HS-5 (cell line): ENCODE measurements around the gene ARHGAP8.
"Not testable (repeated sequence)": the region's sequence is repeated elsewhere in the genome, so short reads cannot be mapped to it uniquely, and the experiment has no call there.

Experiments
- DNase-seq: peaks from one replicate; pipeline ENCODE4 v3.0.0-alpha.2; 2012; ENCODE audit warnings: low read depth

ARHGAP8 gene

GRCh38 chr22:44831885-44832284 lies 79.5 kb downstream of the ARHGAP8 start:
- no peak for DNase-seq

- DNase-seq = no peak
Measured at GRCh38 chr22:44834065-44834464, 81.7 kb downstream of the ARHGAP8 start.

- no peak for DNase-seq
Measured at GRCh38 chr22:44837481-44837880, 85.1 kb downstream of the ARHGAP8 start.

- DNase-seq = no peak
Measured at GRCh38 chr22:44838316-44839016, 86.1 kb downstream of the ARHGAP8 start.

- no peak for DNase-seq
Measured at GRCh38 chr22:44839061-44839460, 86.7 kb downstream of the ARHGAP8 start.

GRCh38 chr22:44839721-44840120 lies 87.3 kb downstream of the ARHGAP8 start:
- no peak for DNase-seq

GRCh38 chr22:44840611-44841322 lies 88.4 kb downstream of the ARHGAP8 start:
- DNase-seq = no peak

- no peak for DNase-seq
Measured at GRCh38 chr22:44842417-44842816, 90.0 kb downstream of the ARHGAP8 start.

- DNase-seq = no peak
Measured at GRCh38 chr22:44845191-44845590, 92.8 kb downstream of the ARHGAP8 start.

- no peak for DNase-seq
Measured at GRCh38 chr22:44845796-44846720, 93.7 kb downstream of the ARHGAP8 start.

GRCh38 chr22:44846726-44847275 lies 94.4 kb downstream of the ARHGAP8 start:
- DNase-seq = no peak

GRCh38 chr22:44847380-44847779 lies 95.0 kb downstream of the ARHGAP8 start:
- no peak for DNase-seq

- DNase-seq = no peak
Measured at GRCh38 chr22:44847892-44848291, 95.5 kb downstream of the ARHGAP8 start.

- DNase-seq = no peak
Measured at GRCh38 chr22:44848296-44848741, 95.9 kb downstream of the ARHGAP8 start.

- DNase-seq = no peak
Measured at GRCh38 chr22:44848791-44849420, 96.5 kb downstream of the ARHGAP8 start.

- no peak for DNase-seq
Measured at GRCh38 chr22:44850946-44851345, 98.6 kb downstream of the ARHGAP8 start.

- DNase-seq = not testable (repeated sequence)
Measured at GRCh38 chr22:44854641-44855040, 102.3 kb downstream of the ARHGAP8 start.

- no peak for DNase-seq
Measured at GRCh38 chr22:44855855-44856254, 103.5 kb downstream of the ARHGAP8 start.

- not testable (repeated sequence) for DNase-seq
Measured at GRCh38 chr22:44858819-44859218, 106.4 kb downstream of the ARHGAP8 start.

- no peak for DNase-seq
Measured at GRCh38 chr22:44859641-44860040, 107.3 kb downstream of the ARHGAP8 start.

GRCh38 chr22:44860311-44860710 lies 107.9 kb downstream of the ARHGAP8 start:
- DNase-seq = no peak

- no peak for DNase-seq
Measured at GRCh38 chr22:44861245-44861644, 108.9 kb downstream of the ARHGAP8 start.
